Stimulated activated CD4-positive, alpha-beta T cell treated with anti-CD3 and anti-CD28 coated beads, TNF-alpha, amount 100 ng/mL, for 1 hour (primary cell): ENCODE results near the gene SPG11.
"Not testable (repeated sequence)": the region's sequence is repeated elsewhere in the genome, so short reads cannot be mapped to it uniquely, and the experiment has no call there.

ENCODE experiments used
- DNase-seq, 3 donors: peaks; one replicate each; pipeline ENCODE4 v3.0.0-alpha.2; 2020; ENCODE audit warnings: low read depth in 3 of 3, low spot score in 1 of 3

Gene SPG11

DNA sequence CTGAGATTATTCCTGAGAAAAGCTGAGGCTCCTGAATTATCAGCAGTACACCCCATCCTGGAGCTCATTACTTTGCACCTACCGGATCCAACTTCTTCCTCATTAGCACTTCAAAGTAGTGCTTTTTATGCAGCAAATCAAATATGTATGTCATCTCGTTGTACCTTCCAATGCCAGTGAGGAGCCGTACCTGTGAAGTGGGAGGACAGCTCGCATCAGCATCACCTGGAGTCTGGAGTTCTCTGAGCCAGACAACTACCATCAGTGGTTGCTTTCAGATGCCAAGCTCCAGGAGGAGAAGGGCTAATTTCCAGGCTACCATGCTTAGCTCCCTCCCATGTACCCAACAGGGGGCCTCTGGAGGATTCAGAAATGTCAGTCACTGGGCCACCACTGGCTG is 94.1 kb downstream of the SPG11 start:
- no peak for DNase-seq

DNA sequence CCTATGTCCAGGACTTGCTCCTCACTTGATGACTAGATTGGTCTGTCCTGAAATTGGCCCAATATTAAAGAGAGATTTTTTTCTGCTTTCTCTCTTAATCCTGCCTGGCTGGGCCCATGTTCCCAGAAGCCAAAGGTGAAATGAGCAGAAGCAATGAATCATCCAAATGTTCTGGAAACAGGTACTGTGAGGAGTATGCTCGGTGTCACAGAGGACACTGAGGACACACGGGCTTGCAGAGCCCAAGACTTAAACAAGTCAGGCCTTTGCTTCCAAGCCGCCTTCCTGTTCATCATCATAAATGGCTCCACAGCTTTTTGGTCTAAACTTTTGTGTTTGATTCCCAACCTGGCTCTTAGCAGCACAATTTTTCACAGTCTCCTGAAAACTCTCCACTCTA is 95.1 kb downstream of the SPG11 start:
- no peak for DNase-seq

DNA sequence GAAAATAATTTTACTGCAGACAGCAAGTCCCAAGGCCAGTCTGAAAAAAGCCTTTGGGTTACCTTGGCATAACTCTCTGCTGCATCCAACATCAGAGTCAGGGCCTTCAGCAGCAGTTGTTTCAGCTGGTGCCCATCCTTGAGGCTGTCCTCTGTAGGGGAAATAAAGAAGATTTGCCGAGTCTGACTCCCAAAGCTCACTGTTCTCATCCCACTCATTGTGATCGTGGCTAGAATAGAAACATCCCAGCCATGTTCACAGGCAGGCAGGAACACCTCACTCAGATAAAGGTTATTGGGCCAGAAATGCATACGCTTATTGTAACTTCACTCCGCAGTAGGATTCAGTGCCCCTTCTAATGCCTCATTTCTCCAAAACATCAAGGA is 97.3 kb downstream of the SPG11 start:
- DNase-seq: no peak

DNA sequence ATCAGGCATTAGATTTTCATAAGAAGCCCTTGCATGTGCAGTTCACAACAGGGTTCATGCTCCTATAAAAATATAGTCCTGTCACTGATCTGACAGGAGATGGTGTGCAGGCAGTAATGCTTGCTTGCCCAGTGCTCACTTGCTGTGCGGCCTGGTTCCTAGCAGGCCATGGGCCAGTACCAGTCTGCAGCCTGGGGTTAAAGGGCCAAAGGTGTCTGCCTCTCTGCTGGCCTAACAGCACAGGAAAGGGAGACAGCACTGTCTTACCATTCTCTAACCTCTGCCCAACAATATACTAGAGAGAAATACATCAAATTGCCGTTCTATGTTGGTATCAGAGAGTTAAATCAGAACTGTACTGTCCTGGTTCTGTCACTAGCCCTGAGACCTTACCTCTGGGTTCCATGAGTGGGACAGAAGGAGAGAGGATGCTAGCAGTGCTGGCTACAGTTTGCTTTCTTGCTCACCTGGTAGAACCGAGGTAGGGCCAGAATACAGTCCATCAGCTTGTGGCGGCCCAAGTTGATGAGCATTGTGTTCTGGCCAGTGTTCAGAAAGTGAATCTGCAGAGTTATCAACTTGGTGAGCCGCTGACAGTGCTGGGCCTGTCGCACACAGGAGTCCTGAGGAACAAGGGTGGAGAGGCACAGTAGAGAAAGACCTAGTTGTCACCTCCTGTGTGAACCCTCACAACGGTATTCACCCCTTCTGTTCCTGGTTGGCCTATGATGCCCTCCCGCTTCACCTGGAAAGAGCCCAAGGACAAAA is 97.9 kb downstream of the SPG11 start:
- DNase-seq: no peak

DNA sequence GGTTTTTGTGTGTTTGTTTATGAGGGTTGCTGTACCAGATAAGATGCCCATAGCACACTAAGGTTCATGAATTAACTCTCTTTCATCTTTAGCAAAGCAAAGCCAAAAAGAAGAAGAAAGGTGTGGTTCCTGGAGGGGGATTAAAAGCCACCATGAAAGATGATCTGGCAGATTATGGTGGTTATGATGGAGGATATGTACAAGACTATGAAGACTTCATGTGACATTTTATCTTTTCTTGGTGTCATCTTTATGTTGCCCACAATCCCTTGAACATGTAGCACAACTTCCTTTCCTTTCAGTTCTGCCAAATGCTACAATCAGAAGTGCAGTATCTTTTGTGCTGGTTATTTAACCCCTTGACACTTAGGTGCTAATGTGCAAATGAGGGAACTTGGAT is 102.5 kb downstream of the SPG11 start:
- DNase-seq: not testable (repeated sequence)

DNA sequence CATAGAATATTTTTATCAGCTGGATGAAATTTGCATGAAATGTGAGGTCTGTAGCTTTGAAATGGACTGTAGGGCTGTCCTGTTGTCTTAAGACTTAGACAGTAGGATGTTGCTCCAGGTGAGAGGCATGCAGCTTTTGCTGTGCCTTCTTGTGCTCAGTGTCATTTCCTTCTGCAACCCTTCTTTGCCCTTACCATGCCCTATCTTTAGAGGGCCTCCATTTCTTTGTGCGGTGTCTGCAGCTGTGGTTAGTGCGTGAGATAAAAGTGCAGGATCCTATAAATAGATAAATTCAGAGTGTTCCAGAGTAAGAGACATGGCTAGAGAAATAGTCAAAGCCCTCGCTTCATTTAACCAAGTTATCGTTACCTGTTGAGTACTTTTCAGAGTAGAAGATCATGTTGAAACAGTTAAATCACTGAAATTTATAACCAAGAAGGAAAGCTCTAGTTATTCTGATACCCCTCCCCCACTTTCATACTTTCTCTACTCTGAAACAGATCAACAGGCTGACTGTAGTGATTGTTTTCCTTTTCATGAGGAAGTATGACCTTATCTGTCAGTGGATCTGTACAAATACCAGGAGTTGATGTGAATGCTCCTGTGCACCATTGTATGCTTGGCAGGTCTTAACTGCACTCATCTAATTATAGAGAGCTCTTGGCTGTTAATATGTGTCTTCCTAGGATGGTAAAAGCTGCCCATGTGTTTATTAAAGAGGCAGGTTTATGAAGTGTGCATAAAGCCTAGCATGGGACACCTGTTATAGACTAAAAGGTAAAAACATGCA is 108.3 kb downstream of the SPG11 start:
- no peak for DNase-seq

DNA sequence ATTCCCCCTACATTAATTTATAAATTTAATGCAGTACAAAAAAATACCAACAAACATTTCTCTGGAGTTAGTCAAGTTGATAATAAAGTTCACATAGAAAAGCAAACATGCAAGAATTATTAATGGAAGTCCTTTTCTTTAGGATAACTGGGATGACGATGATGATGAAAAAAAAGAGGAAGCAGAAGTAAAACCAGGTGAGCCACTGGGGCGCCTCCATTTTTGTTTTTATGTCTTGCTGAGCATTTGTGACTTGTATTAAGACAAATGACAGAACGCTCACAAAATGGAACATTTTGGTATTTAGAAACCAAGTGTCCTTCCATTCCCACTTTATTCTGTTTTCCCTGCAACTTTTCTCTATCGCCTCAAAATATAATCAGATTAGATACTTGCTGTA is 112.7 kb downstream of the SPG11 start:
- no peak for DNase-seq

DNA sequence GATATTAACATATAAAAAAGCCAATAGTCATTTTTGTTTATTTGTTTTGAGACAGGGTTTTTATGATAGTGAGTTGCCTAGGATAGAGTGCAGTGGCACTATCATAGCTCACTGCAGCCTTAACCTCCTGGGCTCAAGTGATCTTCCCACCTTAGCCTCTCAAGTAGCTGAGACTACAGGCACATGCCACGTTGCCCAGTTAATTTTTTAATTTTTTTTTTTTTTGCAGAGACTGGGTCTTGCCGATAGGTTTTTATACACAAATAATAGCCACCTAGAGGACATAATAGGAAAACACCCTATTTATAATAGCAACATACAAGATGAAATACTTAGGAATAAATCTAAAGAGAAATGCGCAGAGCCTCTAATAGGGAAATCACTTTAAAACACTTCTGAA is 113.2 kb downstream of the SPG11 start:
- DNase-seq: no peak

DNA sequence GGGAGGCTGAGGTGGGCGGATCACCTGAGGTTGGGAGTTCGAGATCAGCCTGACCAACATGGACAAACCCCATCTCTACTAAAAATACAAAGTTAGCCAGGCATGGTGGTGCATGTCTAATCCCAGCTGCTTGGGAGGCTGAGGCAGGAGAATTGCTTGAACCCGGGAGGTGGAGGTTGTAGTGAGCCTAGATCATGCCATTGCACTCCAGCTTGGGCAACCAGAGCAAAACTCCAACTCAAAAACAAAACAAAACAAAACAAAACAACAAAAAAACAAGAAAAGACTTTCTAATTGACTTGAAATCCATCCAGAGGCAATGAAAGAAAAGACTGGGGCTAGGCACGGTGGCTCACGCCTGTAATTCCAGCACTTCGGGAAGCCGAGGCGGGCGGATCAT is 114.3 kb downstream of the SPG11 start:
- DNase-seq: not testable (repeated sequence)

DNA sequence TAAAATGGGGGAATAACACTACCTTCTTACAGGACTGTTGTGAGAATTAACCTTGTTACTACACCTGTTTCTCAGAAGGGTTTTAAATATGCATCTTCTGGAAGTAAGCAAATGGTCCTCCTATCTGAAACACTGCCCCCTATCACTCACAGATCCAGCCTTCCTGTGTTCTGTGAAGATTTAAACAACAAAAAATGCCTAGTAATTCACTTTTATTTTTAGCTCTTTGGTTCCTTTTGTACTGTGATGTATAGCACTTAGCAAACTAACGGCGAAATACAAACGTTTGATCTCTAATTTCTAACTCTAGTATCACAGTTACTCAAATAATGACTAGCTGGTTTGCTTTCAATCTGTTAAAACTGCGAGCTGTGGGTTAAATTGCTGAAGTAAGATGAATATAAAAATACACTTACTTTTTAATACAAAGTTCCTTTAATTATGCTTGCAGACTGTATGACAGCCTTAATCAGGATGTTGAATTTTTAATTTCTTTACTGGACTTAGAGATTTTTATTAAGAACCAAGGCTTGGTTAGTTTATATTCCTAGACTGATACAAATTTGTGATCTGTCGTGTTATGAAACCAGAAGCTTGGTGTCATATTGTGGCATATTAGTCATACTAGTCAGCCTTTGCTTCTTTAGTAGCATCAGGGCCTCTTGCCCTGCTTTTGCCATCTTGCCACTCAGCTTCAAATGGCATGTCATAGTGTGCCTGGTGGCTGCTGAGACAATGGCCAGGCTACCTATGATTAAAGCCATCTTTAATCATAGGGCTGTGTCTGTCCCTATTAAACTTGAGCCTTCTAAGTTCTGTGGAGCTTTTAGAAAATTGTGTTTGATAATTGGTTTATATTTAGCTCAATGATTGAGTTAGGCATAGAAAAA is 117.3 kb downstream of the SPG11 start:
- DNase-seq: no peak

DNA sequence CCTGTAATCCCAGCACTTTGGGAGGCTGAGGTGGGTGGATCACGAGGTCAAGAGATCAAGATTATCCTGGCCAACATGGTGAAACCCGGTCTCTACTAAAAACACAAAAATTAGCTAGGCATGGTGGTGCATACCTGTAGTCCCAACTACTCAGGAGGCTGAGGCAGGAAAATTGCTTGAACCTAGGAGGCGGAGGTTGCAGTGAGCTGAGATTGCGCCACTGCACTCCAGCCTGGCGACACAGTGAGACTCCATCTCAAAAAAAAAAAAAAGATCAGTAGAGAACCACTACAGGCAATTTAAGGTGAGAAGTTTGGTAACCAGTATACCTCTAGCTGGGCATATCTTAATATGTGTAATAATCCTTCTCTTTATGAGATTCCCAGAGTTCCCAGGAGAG is 118.7 kb downstream of the SPG11 start:
- DNase-seq: not testable (repeated sequence)

DNA sequence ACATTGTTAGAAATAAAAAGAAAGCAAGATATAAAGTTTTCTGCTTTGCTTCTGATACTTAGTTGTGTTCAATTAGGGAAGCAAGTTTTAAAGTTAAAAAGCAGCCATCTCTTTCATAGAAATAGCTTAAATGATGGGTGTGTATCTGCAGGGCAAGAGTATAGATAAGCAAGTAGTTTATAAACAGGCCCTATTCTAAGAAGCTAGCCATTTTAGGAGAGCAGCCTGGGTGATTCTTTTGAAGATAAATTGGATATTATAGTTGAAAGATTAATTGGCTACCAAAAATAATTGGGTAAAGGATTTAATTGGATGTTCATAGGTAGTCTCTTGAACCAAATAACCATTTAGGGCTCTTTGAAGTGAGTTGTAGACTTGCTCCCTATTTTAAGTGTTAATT is 120.9 kb downstream of the SPG11 start:
- DNase-seq: no peak

DNA sequence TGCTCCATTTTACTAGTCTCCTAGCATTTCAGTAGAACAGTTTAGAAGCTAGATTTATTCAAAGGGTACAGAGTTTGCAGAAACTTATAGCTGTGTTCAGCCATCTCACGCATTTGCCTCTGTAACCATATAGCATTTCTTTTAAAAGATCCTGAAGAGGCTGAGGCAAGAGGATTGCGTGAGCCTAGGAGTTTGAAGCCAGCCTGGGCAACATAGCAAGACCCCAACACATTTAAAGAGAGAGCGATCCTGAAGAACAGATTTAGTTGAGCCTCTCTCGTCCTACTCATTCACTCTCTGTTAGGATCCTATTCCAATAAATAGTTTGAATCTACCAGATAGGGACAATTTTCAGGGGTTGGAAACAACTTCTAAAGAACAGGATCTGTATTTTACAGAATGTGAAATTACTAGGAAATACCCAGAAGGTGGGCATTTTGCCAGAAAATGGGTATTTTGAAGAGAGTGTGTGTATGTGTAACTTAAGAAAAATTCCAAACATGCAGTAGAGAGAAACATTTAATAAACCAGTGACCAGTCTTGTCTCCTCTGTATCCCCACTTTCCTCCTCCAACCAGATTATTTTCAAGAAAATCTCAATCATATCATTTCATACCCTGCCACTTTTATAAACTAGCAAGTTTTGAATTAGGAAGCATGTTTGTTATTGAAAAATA is 122.0 kb downstream of the SPG11 start:
- no peak for DNase-seq

DNA sequence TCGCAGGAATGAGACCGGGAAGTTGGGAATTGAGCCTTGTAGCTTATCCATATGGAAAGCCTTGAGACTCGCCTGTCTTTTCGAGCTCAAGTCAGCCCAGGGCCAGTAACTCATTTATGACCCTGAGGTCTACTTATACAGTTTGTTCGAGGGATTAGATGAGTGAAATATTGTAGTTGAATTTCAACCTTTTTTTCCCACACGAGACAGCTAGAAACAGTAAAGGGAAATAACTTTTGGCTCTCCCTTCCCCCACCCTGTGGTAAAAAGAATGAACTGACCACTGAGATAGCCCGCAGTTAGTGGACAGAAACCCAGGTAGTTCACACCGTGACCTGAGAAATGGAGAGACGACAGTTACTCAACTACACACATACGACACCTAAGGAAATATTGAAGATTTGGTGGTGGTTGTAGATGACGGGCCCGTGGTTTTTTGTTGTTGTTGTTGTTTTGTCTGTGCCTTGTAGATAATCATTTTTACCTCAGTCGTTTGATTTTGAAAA is 125.7 kb downstream of the SPG11 start:
- DNase-seq: no peak

DNA sequence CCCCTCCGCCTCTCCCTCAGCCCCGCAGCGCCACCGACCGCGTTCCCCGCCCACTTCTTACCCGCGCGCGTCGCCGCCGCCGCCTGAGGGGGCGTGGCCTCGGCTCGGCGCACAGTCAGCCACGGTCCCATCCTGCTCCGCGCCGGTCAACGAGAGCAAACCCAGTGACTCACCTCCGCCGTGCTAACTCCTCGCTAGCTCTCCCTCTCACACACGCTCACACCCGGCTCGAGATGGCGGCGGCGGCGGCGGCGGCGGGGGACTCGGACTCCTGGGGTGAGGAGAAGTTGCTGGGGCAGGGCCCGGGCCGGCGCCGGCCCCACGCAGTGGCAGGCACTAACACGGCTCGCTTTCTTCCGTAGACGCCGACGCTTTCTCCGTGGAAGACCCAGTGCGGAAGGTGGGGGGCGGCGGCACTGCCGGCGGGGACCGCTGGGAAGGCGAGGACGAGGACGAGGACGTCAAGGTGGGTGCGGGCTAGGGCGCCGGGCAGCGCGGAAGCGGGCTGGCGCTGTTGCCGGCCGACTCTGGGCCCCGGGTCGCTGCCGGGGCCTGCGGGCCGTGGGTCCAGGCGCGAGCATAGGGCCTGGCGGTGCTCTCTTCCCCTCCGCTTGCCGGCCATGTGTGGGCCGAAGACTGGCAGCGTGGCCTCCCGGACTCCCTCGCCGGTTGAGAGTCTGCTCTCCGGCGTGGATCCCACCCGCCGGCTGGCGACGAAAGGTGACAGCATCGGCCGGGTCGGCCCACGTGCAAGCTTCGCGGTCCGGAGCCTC is 126.3 kb downstream of the SPG11 start, which contains the start of gene EIF3J:
TSS of gene EIF3J (plus strand) at position 186 of the 773 bp plus-strand sequence. CDS start at position 234, 48 bp downstream.
- peak; percentile 87 to 91 (median 87) for DNase-seq

DNA sequence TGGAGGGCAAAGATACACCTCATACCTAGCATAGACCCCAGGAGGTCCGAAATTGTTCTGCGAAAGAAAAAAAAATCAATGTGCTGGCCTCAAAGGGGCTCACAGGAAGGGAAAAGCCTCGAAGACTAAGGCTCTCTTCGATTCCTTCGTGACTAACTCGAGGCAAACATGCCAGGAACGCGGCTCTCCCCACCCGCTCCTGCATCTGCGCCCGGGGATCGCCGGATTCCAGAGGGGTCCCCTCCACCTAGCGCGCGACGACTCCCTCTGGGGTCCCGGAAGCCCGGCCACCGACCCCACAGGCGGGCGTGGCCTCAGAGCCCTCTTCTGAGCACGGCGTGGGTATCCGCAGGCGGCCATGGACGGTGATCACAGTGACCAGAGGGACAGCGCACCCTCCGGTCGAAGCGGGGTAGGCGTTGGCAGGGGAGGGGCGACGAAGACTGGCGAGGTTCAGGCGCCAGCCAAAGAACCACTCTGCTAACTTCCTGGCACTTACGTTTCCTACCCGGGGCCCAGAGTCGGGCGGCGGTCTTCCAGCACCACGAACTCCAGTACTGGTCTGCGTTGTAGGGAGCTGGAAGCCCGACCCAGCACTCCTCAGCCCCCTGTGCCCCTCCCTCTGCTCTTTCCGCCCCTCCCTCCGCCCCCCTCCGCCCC is 127.0 kb downstream of the SPG11 start:
- no peak for DNase-seq

DNA sequence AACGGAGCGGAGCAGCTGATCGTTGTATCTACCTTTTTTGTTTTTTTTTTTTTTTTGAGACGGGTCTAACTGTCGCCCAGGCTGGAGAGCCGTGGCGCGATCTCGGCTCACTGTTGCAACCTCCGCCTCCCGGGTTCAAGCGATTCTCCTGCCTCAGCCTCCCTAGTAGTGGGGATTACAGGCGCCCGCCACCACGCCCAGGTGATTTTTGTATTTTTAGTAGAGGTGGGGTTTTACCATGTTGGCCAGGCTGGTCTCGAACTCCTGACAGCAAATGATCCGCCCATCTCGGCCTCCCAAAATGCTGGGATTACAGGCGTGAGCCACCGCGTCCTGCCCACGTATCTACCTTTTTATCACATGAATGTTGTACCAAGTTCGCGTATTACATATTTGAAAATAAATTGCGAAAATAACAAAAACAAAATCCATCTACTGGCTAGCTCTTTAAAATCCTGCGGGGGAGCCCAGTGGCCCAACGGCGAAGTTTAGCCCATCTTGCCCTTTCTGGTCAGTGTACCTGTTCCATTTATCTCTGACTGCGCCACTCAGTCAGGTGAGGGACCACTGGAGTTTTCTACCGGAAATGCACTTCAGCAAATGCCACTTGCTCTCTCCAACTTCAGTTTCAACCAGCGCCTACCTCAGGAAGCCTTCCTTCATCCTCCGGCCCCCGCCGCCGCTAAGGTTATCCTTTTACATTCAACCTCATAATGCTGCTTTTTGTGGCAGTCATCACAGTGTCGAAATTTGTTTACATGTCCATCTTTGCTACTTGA is 127.8 kb downstream of the SPG11 start:
- DNase-seq: no peak

DNA sequence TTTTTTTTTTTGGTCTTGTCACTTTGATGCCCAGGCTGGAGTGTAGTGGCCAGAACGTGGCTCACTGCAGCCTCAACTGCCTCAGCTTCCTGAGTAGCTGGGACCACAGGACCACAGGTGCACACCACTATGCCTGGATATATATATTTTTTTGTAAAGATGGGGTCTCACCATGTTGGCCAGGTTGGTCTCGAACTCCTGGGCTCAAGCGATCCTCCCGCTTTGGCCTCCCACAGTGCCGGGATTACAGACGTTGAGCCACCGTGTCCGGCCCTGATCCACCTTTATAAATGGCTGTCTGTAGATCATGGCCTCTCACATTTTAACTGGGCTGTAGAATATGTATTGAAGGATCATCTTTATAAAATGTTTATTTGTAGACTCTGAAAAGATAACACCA is 128.4 kb downstream of the SPG11 start:
- no peak for DNase-seq

DNA sequence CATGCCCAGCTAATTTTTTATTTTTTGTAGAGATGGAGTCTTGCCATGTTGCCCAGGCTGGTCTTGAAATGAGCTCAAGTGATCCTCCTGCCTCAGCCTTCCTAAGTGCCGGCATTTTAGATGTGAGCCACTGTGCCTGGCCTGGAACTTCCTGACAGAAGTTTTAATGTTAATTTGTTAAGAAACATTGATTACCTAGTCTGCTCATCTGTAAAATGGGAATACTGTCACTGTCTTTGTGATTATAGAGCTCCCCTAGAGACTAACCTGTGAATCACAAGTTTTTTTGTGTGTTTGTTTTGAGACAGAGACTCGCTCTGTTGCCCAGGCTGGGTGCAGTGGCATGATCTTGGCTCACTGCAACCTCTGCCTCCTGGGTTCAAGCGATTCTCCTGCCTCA is 130.8 kb downstream of the SPG11 start:
- DNase-seq: no peak
